Mucosa of gallbladder (tissue), 1 donor: ENCODE data around the gene STPG4. TPM values are rescaled to one million over a fixed set of nuclear protein-coding genes. Genes with fewer than 3 reads are reported as not detected.
"Not testable (repeated sequence)": the region's sequence is repeated elsewhere in the genome, so short reads cannot be mapped to it uniquely, and the experiment has no call there.

ENCODE experiments used
- DNase-seq: peaks from one replicate; pipeline ENCODE4 v3.0.0-alpha.2; 2020; ENCODE audit warnings: low spot score
- total RNA-seq: library from RNA; stranded (reverse); gene quantifications from one replicate; pipeline ENCODE4 v1.2.1, GENCODE V29; 2021
- donor health status: DM: no; HTN: no; CAD: no.

STPG4 gene, protein sequence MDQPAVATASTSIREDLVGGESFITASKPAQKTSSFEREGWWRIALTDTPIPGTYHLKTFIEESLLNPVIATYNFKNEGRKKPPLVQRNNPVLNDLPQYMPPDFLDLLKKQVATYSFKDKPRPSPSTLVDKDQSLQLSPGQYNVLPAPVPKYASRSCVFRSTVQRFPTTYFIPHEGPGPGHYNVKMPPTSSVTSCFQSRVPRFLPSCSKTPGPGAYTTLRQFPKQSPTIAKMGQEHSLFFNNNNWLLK
- 0.20 TPM for total RNA-seq

- no peak for DNase-seq
Measured at GRCh38 chr2:47155091-47155876, at the start of gene STPG4. Gene STPG4 (minus strand): TSS chr2:47155308. CDS start chr2:47155251, 57 bp downstream.

DNA sequence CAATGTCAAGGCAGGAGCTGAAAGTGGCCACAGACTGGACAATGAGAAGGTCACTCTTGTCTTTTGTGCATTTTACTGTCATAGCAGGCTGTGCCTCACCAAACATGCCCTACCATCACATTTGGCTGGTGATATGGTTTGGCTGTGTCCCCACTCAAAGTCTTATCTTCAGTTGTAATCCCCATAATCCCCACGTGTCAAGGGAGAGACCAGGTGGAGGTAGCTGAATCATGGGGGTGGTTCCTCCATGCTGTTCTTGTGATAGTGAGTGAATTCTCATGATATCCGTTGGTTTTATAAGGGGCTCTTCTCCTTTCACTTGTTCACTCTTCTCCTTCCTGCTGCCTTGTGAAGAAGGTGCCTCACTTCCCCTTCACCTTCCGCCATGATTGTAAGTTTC is 49.6 kb upstream of the STPG4 start:
- DNase-seq, result no peak

DNA sequence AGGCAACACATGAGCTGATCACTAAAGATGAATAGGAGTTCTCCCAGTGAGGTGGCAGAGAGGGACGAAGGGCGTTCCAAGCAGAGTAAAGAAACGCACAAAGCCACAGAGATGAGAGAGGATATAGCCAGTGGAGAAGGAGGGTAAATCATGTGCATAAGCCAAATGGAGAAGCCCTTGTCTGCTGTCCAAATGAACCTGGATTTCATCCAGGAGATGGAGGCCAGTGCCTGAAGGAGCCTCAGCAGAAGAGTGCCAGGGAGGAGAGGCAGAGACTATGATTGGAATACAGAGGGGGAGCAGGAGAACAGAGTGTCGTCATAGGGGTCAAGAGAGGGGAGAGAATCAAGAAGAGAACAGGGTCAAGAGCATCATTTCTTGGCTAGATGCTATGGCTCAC is 48.9 kb upstream of the STPG4 start:
- DNase-seq, result no peak

DNA sequence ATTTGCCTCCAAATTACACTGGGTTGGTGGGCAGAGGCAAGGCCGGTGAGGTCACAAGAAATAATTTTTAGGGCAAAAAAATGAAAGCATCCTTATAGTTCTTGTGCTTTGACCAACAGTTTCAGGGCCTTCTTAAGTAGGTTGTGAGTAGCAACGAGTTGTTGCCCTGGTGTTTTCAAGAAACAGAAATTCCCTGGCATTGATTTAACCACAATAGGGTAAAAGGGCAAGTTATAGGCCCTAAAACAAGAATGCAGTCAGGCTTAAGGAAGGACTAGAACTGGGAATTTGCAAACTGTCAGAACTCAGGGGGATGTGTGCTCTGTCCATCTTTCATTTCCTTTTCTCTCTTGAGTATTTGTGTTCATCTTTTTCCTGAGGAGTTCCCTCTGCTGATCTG is 46.1 kb upstream of the STPG4 start:
- no peak for DNase-seq

GRCh38 chr2:47198985-47199451 is 43.9 kb upstream of the STPG4 start:
- DNase-seq, result no peak

DNA sequence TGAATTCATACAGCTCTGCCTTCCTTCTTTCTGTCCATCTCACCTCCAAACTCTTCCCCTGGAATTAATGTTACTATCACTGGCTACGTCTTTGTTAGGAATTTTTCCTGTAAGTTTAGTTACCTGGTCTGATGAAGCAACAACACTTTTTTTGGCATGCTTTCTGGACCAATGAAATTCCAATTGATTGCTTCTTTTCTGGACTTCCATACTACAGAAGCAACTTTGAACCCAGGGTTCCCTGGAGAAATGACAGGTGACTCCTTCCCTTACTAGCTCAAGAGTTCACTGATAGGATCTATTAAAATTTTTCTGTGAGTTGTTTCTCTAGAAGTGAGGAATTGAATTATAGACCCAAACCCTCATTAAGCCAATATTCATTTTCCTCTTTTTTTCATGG is 41.4 kb upstream of the STPG4 start:
- no peak for DNase-seq

DNA sequence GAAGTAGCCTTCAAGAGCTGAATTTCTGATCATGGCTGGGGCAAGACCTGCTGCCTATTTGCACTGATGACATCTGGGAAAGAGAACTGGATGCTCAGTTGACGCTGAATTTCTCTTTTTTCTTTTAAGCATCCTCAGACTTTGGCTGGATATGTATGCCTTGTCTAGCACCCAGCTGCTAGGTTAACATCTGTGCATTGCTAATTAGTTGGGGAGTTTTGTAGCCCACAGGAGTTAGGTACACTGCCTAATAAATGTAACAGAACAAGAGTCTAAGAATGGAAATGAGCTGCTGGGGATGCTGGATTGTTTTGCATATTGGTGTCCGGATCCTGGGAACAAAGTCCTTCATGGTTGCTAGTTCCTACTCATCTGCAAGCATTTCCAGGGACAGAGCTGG is 40.9 kb upstream of the STPG4 start:
- no peak for DNase-seq

DNA sequence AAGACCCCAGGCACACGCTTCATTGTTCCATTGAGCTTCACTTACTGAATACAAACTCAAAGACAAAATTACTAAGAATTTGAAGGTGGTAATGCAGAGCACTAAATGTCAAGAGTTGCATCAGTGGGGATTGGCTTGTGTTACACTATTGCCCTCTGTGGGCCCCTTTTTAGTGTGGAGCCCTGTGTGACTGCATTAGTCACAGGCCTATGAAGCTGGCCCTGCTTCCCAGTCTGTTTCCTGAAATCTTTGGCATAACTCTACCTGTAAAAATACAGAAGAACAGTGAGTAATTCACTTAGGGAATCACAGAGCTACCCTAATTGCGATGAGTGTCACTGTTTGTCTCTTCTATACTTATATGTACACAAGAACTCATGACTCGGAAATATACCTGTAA is 40.0 kb upstream of the STPG4 start:
- no peak for DNase-seq

DNA sequence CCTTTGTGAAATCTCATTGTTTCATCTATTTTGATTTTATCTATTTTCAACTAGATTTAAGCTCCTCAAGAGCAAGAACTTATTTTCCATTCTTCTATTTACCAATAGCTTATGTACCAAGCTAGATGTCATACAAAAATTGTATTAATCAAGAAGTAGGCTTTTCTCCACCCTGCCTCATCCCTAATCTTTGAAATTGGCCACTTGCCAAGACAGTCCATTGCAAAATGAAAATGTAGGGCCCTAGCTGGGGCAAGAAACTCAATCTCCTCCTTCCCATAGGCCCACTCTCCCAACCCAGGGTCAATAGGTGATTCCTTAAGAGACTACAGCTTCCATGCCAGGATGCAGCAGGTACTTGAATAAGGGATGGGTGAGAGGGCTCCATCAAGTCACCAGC is 39.3 kb upstream of the STPG4 start:
- no peak for DNase-seq

- no peak for DNase-seq
Measured at GRCh38 chr2:47193607-47194006, 38.5 kb upstream of the STPG4 start.

- DNase-seq, result no peak
Measured at GRCh38 chr2:47190188-47190881, 35.2 kb upstream of the STPG4 start.

DNA sequence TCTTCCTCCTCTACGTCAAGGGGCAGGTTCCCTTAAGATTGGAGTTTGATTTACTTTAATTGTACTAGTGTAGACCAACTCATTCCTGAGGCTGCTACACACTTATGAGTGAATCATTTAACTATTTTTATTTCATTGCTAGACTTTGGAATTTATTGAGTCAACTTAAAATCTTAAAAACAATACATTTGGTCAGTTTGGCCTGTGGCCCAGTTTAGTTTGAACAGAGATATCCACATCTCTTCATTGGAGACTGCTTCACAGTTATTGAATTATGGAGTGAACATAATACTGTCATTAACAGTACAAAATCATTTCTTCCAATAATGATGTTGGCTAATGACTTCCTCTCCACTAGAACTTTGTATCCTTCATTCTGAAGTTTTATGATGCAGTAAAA is 34.5 kb upstream of the STPG4 start:
- no peak for DNase-seq

- DNase-seq, result no peak
Measured at GRCh38 chr2:47187069-47187468, 32.0 kb upstream of the STPG4 start.

DNA sequence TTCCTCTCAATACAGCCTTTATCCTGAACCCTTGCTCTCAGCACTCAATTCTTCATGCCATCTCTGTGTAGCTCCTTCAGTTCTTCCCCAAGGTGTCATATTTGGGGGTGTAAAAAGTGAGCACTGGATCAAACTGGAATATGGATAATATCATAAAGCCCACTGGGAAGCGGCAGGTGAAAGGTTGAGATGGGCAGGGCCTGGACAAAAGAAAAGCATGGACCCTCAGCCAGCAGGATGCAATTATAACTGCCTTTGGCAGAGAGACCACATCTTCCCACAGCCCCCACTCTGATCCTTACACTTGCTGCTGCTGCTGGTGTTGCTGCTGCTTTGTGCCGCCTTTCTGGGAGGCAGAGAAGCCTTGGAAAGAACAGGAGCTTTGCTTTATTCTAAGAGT is 31.2 kb upstream of the STPG4 start:
- no peak for DNase-seq

DNA sequence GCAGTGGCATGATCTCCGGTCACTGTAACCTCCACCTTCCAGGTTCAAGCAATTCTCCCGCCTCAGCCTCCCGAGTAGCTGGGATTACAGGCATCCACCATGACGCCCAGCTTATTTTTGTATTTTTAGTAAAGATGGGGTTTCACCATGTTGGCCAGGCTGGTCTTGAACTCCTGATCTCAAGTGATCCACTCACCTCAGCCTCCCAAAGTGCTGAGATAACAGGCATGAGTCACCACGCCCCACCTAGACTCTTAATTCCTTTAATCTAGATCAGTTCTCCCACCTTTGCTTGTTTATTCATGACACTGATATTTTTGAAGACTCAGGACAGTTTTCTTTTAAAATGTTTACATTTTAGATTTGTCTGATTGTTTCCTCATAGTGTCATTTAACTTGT is 30.0 kb upstream of the STPG4 start:
- not testable (repeated sequence) for DNase-seq

GRCh38 chr2:47181176-47181575 is 26.1 kb upstream of the STPG4 start:
- no peak for DNase-seq

DNA sequence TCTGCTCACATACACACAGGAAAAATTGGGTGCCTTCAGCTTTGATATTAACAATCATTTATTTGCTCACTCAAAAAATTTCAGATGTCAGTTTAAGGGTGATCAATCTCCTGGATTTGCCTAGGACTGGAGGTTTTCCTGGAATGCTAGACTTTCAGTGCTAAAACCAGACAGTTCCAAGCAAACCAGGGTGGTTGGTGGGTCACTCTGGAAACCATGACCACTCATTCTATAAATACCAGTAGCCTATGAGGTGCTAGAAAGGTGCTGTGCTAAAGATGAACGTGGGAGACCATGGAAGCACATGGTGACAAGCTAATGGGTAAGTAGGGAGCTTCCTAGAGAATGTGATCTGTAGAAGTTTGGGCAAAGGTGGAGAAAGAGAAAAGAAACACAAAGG is 25.4 kb upstream of the STPG4 start:
- no peak for DNase-seq

- DNase-seq, result no peak
Measured at GRCh38 chr2:47179388-47179787, 24.3 kb upstream of the STPG4 start.

GRCh38 chr2:47178341-47178740 is 23.2 kb upstream of the STPG4 start:
- no peak for DNase-seq

GRCh38 chr2:47177043-47177565 is 22.0 kb upstream of the STPG4 start:
- no peak for DNase-seq

- DNase-seq, result peak; percentile 81
Measured at GRCh38 chr2:47174733-47175361, 19.7 kb upstream of the STPG4 start.
